ENCODE data around the gene NCDN. TPM values are rescaled to one million over a fixed set of nuclear protein-coding genes. Genes with fewer than 3 reads are reported as not detected.

The NCDN gene
- total and polyA plus RNA-seq, 2 donors (not counting 3 experiments of a cell fraction or from before 2014, with no cell fraction given): 17.3 to 22.0 TPM

GRCh38 chr1:35556484-35557117 lies 998 bp upstream of the NCDN start:
- H3K27ac ChIP-seq (ENCODE audit: insufficient read depth, low read depth, low read length): peak overlapping the region; percentile 65
- ChIA-PET POLR2A (interaction anchor here (2.3 kb wide), 1 partner anchor 104 kb away, joined by 15 read pairs; no protein-coding TSS in a partner anchor), CTCF (interaction anchor here (1.6 to 8.5 kb wide), 3 partner anchors 8 to 104 kb away, joined by 9 to 155 read pairs (median 10); no protein-coding TSS in a partner anchor)
- H2AFZ ChIP-seq (ENCODE audit: low read depth, low read length): peak overlapping the region; percentile 73
- H3K4me2 ChIP-seq (ENCODE audit: insufficient read depth, low read length): peak overlapping the region; percentile 93
- no peaks in the 10 kb centered on the region for H3K9me3 ChIP-seq (replicated peaks; ENCODE audit: control insufficient read depth, insufficient read depth, low read length)
- peaks cover 6% of the 10 kb centered on the region for H3K4me1 ChIP-seq (ENCODE audit: control insufficient read depth, extremely low read depth, insufficient read depth, low read length)
- TF ChIP-seq FOS (IDR thresholded peaks at IDR 0.05; ENCODE audit: borderline replicate concordance, insufficient read depth, low read length) (no peak), MAX (IDR thresholded peaks at IDR 0.05; ENCODE audit: insufficient read depth, insufficient read length) (no peak), JUN (IDR thresholded peaks at IDR 0.05; ENCODE audit: borderline replicate concordance, insufficient read depth, insufficient read length, low read depth) (no peak), POLR2A (IDR thresholded peaks at IDR 0.05; ENCODE audit: low read depth, low read length) (no peak), MYC (IDR thresholded peaks at IDR 0.05; ENCODE audit: low read depth, low read length) (no peak), GATA2 (IDR thresholded peaks at IDR 0.05; ENCODE audit: insufficient read depth, insufficient read length, low read depth, low read length) (no peak), EZH2 (IDR thresholded peaks at IDR 0.05; ENCODE audit: borderline replicate concordance, low read depth, low read length, severe bottlenecking) (no peak), POLR2AphosphoS5 (IDR thresholded peaks at IDR 0.05; ENCODE audit: insufficient read depth, low read depth, low read length) (no peak)
- TF ChIP-seq, protein P1, sequence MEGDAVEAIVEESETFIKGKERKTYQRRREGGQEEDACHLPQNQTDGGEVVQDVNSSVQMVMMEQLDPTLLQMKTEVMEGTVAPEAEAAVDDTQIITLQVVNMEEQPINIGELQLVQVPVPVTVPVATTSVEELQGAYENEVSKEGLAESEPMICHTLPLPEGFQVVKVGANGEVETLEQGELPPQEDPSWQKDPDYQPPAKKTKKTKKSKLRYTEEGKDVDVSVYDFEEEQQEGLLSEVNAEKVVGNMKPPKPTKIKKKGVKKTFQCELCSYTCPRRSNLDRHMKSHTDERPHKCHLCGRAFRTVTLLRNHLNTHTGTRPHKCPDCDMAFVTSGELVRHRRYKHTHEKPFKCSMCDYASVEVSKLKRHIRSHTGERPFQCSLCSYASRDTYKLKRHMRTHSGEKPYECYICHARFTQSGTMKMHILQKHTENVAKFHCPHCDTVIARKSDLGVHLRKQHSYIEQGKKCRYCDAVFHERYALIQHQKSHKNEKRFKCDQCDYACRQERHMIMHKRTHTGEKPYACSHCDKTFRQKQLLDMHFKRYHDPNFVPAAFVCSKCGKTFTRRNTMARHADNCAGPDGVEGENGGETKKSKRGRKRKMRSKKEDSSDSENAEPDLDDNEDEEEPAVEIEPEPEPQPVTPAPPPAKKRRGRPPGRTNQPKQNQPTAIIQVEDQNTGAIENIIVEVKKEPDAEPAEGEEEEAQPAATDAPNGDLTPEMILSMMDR (IDR thresholded peaks at IDR 0.05; ENCODE audit: extremely low read depth in 1 of 2, insufficient read depth in 1 of 2, low read depth in 1 of 2, low read length in 2 of 2): no peak
- no peaks in the 10 kb centered on the region for H3K36me3 ChIP-seq (ENCODE audit: control insufficient read depth in 2 of 2, extremely low read depth in 1 of 2, insufficient read depth in 2 of 2, low read length in 2 of 2)
- intact Hi-C loops (cut with micrococcal nuclease): loop anchor here (1.0 to 10.0 kb wide), 4 partner anchors 50 to 364 kb away; partner anchors contain the start of gene SFPQ
- BruUV-seq (replicated peaks): TSS peak; percentile 27
- DNase-seq (ENCODE audit: low read depth, low spot score) (no peak), FAIRE-seq (no peak)
- H3K79me2 ChIP-seq (ENCODE audit: control insufficient read depth, insufficient read depth, low read length): peaks cover 13% of the 10 kb centered on the region
- dilution Hi-C loops (cut with MboI; ENCODE audit: extremely low pct_ligation_motif_present, low sequenced_read_pairs): no loop called here
- H3K27me3 ChIP-seq (ENCODE audit: control insufficient read depth in 2 of 2, insufficient read depth in 2 of 2, low read length in 2 of 2): no peaks in the 10 kb centered on the region
- H3K9ac ChIP-seq (replicated peaks; ENCODE audit: extremely low read depth, insufficient read depth, low read length): peak overlapping the region; percentile 74
- H3K9me1 ChIP-seq (replicated peaks; ENCODE audit: control insufficient read depth, extremely low read depth, insufficient read depth, low read length): no peaks in the 10 kb centered on the region
- no peaks in the 10 kb centered on the region for H4K20me1 ChIP-seq (replicated peaks; ENCODE audit: control insufficient read depth, extremely low read depth, insufficient read depth, low read length)
- H3K4me3 ChIP-seq (replicated peaks in 1 of 3; ENCODE audit: insufficient read depth in 1 of 3, low read depth in 1 of 3, low read length in 3 of 3): peak overlapping the region; percentile 46 to 59 (median 53)
